HEK293T (cell line): ENCODE data around the gene SLC7A6OS.

Experiments
- BHLHE40 ChIP-seq: fragments of 450-650 bp; IDR thresholded peaks from 2 replicates; pipeline ENCODE4 v1.6.1; 2016; ENCODE audit warnings: mild to moderate bottlenecking, moderate library complexity, borderline replicate concordance
- FOXK2 ChIP-seq: fragments of 450-650 bp; IDR thresholded peaks from 2 replicates; pipeline ENCODE4 v1.6.1; 2016; ENCODE audit warnings: mild to moderate bottlenecking
- FOXM1 ChIP-seq: fragments of 450-650 bp; IDR thresholded peaks from 2 replicates; pipeline ENCODE4 v1.6.1; 2017; ENCODE audit warnings: mild to moderate bottlenecking, borderline replicate concordance
- HDGF ChIP-seq: fragments of 450-650 bp; IDR thresholded peaks from 2 replicates; pipeline ENCODE4 v1.6.1; 2017; ENCODE audit warnings: antibody characterized with exemption, borderline replicate concordance
- SUZ12 ChIP-seq: fragments of 450-650 bp; IDR thresholded peaks from 2 replicates; pipeline ENCODE4 v1.6.1; 2016; ENCODE audit warnings: mild to moderate bottlenecking
- TARDBP ChIP-seq: fragments of 450-650 bp; IDR thresholded peaks from 2 replicates; pipeline ENCODE4 v1.6.1; 2016

DNA sequence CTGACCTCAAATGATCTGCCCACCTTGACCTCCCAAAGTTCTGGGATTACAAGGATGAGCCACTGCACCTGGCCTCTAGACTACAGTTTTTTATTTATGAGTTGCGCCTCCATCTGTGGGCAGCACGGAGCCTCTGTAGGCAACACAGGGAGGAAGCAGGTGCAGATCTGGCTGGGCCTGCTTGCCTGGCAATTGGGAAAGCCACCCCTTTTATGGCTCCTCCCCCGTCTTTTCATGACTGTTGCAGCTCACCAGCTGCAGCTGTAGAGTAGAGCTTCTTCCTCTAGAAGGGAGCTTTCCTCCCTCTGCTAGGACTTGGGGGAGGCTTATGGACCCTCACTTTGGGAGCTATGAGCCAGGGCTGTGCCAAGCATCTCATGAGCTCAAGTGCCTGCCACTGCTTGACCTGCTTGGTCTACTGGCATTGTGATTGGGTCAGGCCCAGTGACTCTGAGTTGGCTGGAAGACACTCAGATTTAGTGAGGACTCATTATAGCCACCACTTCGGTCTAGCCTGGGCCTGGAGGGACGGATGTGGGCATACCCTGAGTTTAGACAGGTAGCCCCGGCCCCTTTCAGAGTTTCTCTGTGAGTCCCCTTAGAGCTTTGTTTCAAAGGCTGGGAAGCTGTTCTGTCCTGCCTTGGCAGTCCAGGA is 53.4 kb downstream of the SLC7A6OS start:
- TF ChIP-seq TARDBP (no peak), SUZ12 (no peak), HDGF (no peak), BHLHE40 (no peak), FOXK2 (no peak), FOXM1 (no peak)
